Measurements from ENCODE around the gene CCDC12. TPM values are rescaled to one million over a fixed set of nuclear protein-coding genes. Genes with fewer than 3 reads are reported as not detected.

Gene CCDC12
- total and polyA plus RNA-seq, 2 experiments from 2014 or later: 17.4 to 43.8 TPM

DNA sequence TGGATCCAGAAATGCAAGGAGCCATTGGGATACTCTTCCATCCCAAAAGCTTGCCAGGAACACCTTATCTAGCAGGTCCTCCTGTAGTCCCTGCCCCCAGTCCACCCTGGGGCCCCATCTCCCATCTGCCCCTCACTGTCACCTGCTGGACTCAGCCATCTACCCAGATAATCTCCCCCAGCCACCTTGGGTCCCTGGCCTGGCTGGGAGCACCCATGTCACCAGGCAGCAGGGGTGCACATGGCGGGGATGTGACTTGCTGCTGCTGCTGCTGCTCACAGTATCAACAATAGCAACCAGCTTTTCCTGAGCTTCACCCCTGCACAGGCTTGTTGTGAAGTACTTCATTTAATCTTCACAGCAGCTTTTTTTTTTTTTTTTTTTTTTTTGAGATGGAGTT lies 86.4 kb downstream of the CCDC12 start:
- in situ Hi-C loops (cut with MboI): loop anchor here (10.0 kb wide), 1 partner anchor 175 kb away; the partner anchor contains the start of gene PRSS50
- no peak for DNase-seq
- H3K27ac ChIP-seq: no peak overlapping the region

DNA sequence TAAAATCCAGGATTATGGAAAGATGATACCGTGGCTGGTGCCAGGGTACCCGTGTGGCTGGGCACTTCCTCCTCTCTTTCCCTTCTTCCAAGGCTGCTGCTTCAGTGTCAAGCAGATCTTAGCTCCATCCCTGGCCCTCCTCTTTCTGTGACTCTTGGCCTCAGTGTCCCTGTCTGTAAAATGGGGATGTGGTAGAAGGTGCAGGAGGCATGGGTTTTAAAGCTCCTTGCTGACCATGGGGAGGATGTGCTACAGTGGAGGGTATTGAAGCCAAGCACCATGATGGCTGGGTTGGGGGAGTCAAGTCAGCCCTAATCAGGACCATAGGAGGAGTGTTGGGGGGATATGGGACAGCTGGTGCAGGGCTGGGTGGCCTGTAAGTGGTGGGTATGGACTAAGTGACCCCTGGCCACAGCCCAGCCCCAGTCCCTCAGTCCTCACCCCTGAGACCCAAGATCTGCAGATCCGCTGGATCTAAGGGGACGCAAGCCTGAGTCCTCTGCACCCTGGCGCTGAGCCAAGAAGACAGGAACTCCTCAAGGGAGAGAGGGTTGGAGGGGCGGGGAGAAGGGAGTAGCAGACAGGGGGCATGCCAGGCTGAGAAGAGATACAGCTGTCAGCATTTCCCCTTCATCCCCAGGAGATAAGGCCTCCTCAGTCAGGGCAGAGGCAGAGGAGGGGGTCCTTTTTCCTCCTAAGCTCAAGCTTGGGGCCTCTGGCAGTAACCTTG lies 87.0 kb downstream of the CCDC12 start:
- no peaks in the 10 kb centered on the region for H3K36me3 ChIP-seq (ENCODE audit: low read depth)
- WGBS, 2 experiments (ENCODE audit: low coverage in 1 of 2, low lambda C conversion rate in 2 of 2, missing lambda C conversion rate in 2 of 2): 57 to 59% methylated on average over 6 of the region's 6 CpGs
- no peaks in the 10 kb centered on the region for H3K4me1 ChIP-seq (ENCODE audit: insufficient read depth)
- H3K9me2 ChIP-seq (ENCODE audit: insufficient read depth): no peaks in the 10 kb centered on the region
- H4K20me1 ChIP-seq (ENCODE audit: insufficient read depth): no peaks in the 10 kb centered on the region
- H3K4me2 ChIP-seq (ENCODE audit: unreplicated experiment): no peak overlapping the region
- no peak overlapping the region for H3K27ac ChIP-seq
- DNase-seq: no peak
- H3K27me3 ChIP-seq (replicated peaks; ENCODE audit: insufficient read depth): 0 out of 2 replicates have a peak, but pooled peaks cover 4% of the 10 kb centered on the region
- no peak overlapping the region for H3K9ac ChIP-seq
- TF ChIP-seq EZH2phosphoT487 (IDR thresholded peaks at IDR 0.05; ENCODE audit: insufficient read depth, low read depth) (no peak), EZH2 (IDR thresholded peaks at IDR 0.05; ENCODE audit: insufficient read depth, poor library complexity, severe bottlenecking) (no peak)
- H3K9me3 ChIP-seq (ENCODE audit: low read depth): no peaks in the 10 kb centered on the region
- no peaks in the 10 kb centered on the region for H3K79me2 ChIP-seq (ENCODE audit: insufficient read depth)
- H3K4me3 ChIP-seq: no peak overlapping the region
- no peaks in the 10 kb centered on the region for H3F3A ChIP-seq (ENCODE audit: insufficient read depth)
- in situ Hi-C loops (cut with MboI): loop anchor here (10.0 kb wide), 1 partner anchor 175 kb away; the partner anchor contains the start of gene PRSS50
- no peak overlapping the region for H2AFZ ChIP-seq

More for the DNA sequence above, 86.4 kb downstream of the CCDC12 start:
- Histone ChIP-seq H3K9me3 (ENCODE audit: low read depth) (no peaks in the 10 kb centered on the region), H3K9me2 (ENCODE audit: insufficient read depth) (no peaks in the 10 kb centered on the region), H3K27me3 (replicated peaks; ENCODE audit: insufficient read depth) (no peaks in the 10 kb centered on the region), H2AFZ (no peak overlapping the region), H3K4me3 (no peak overlapping the region), H3K79me2 (ENCODE audit: insufficient read depth) (no peaks in the 10 kb centered on the region), H3K9ac (no peak overlapping the region), H3K36me3 (ENCODE audit: low read depth) (no peaks in the 10 kb centered on the region), H3K4me1 (ENCODE audit: insufficient read depth) (no peaks in the 10 kb centered on the region), H3K4me2 (ENCODE audit: unreplicated experiment) (no peak overlapping the region), H3F3A (ENCODE audit: insufficient read depth) (no peaks in the 10 kb centered on the region), H4K20me1 (ENCODE audit: insufficient read depth) (no peaks in the 10 kb centered on the region)
- TF ChIP-seq EZH2 (IDR thresholded peaks at IDR 0.05; ENCODE audit: insufficient read depth, poor library complexity, severe bottlenecking): no peak
- no peak for TF ChIP-seq EZH2phosphoT487 (IDR thresholded peaks at IDR 0.05; ENCODE audit: insufficient read depth, low read depth)
- 89 to 100% methylated on average over 1 of the region's 1 CpG for WGBS, 2 experiments (ENCODE audit: low coverage in 1 of 2, low lambda C conversion rate in 2 of 2, missing lambda C conversion rate in 2 of 2)

DNA sequence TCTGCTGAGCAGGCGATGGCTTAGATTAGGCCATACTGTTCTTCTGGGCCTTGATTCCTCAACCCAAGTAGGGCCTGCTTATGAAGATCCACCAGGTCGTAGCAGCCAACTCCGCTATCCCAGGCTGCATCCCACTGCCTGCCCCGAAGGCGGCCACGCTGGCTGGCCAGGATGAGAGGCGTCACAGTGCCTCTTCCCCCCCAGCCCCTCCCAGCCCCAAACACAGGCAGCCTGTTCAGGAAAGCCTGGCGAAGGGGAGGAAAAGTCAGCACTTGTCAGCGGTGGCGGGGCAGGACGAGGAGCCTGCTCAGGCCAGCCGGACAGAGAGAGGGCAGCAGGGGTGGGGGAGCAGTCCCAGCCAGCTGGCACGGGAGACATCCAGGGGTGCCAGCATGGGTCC lies 87.8 kb downstream of the CCDC12 start:
- no peak overlapping the region for H3K9ac ChIP-seq
- H3K79me2 ChIP-seq (ENCODE audit: insufficient read depth): no peaks in the 10 kb centered on the region
- no peaks in the 10 kb centered on the region for H4K20me1 ChIP-seq (ENCODE audit: insufficient read depth)
- H3K4me1 ChIP-seq (ENCODE audit: insufficient read depth): no peaks in the 10 kb centered on the region
- H3K27ac ChIP-seq: no peak overlapping the region
- no peaks in the 10 kb centered on the region for H3K9me3 ChIP-seq (ENCODE audit: low read depth)
- DNase-seq: no peak
- no peak overlapping the region for H2AFZ ChIP-seq
- in situ Hi-C loops (cut with MboI): no loop called here
- no peaks in the 10 kb centered on the region for H3K9me2 ChIP-seq (ENCODE audit: insufficient read depth)
- no peak overlapping the region for H3K4me3 ChIP-seq
- no peaks in the 10 kb centered on the region for H3K36me3 ChIP-seq (ENCODE audit: low read depth)
- H3K4me2 ChIP-seq (ENCODE audit: unreplicated experiment): no peak overlapping the region
- no peaks in the 10 kb centered on the region for H3F3A ChIP-seq (ENCODE audit: insufficient read depth)
- peaks cover 11% of the 10 kb centered on the region; the same call in 1 of the 2 replicates for H3K27me3 ChIP-seq (replicated peaks; ENCODE audit: insufficient read depth)
- 63 to 64% methylated on average over 10 to 13 of the region's 13 CpGs for WGBS, 2 experiments (ENCODE audit: low coverage in 1 of 2, low lambda C conversion rate in 2 of 2, missing lambda C conversion rate in 2 of 2)
- TF ChIP-seq EZH2phosphoT487 (IDR thresholded peaks at IDR 0.05; ENCODE audit: insufficient read depth, low read depth) (no peak), EZH2 (IDR thresholded peaks at IDR 0.05; ENCODE audit: insufficient read depth, poor library complexity, severe bottlenecking) (no peak)

DNA sequence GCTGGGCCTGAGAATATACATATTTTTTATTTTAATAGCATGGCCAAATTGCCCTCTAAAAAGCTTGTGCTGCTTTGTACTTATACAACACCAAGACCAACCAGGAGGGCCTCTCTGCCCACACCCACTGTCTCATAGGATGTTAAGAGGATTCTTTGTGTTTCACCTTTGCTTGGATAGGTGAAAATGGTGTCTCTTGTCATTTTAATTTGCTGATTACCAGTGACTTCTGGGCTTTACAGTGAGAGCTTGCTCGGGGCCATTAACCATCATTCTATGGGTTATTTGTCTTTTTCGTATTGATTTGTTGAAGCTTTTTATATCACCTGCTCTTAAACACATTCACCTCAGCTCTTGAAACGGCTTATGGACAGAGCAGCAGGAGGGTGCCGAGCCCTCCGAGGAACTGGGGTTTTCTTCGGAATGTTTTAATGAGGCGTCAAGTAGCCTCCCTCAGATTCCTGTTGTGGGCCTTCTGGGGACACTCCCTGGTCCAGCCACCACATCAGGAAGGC lies 88.5 kb downstream of the CCDC12 start:
- no peaks in the 10 kb centered on the region for H3F3A ChIP-seq (ENCODE audit: insufficient read depth)
- no peak overlapping the region for H3K9ac ChIP-seq
- no peaks in the 10 kb centered on the region for H3K9me3 ChIP-seq (ENCODE audit: low read depth)
- H3K79me2 ChIP-seq (ENCODE audit: insufficient read depth): no peaks in the 10 kb centered on the region
- 71 to 75% methylated on average over 7 of the region's 7 CpGs for WGBS, 2 experiments (ENCODE audit: low coverage in 1 of 2, low lambda C conversion rate in 2 of 2, missing lambda C conversion rate in 2 of 2)
- H3K4me1 ChIP-seq (ENCODE audit: insufficient read depth): no peaks in the 10 kb centered on the region
- H3K27ac ChIP-seq: no peak overlapping the region
- no peak for TF ChIP-seq EZH2phosphoT487 (IDR thresholded peaks at IDR 0.05; ENCODE audit: insufficient read depth, low read depth)
- no peak for TF ChIP-seq EZH2 (IDR thresholded peaks at IDR 0.05; ENCODE audit: insufficient read depth, poor library complexity, severe bottlenecking)
- in situ Hi-C loops (cut with MboI): no loop called here
- H3K27me3 ChIP-seq (replicated peaks; ENCODE audit: insufficient read depth): peaks cover 15% of the 10 kb centered on the region; the same call in 1 of the 2 replicates
- DNase-seq: no peak
- no peak overlapping the region for H3K4me2 ChIP-seq (ENCODE audit: unreplicated experiment)
- no peak overlapping the region for H3K4me3 ChIP-seq
- H3K9me2 ChIP-seq (ENCODE audit: insufficient read depth): no peaks in the 10 kb centered on the region
- H2AFZ ChIP-seq: no peak overlapping the region
- H4K20me1 ChIP-seq (ENCODE audit: insufficient read depth): no peaks in the 10 kb centered on the region
- no peaks in the 10 kb centered on the region for H3K36me3 ChIP-seq (ENCODE audit: low read depth)

Measured in GM23248 (cell line).